ENCODE data around the gene SPECC1.
A peak's percentile ranks its signal among the peaks of the same experiment; 100 is the strongest.
"Not testable (repeated sequence)": the region's sequence is repeated elsewhere in the genome, so short reads cannot be mapped to it uniquely, and the experiment has no call there.

SPECC1 gene

DNA sequence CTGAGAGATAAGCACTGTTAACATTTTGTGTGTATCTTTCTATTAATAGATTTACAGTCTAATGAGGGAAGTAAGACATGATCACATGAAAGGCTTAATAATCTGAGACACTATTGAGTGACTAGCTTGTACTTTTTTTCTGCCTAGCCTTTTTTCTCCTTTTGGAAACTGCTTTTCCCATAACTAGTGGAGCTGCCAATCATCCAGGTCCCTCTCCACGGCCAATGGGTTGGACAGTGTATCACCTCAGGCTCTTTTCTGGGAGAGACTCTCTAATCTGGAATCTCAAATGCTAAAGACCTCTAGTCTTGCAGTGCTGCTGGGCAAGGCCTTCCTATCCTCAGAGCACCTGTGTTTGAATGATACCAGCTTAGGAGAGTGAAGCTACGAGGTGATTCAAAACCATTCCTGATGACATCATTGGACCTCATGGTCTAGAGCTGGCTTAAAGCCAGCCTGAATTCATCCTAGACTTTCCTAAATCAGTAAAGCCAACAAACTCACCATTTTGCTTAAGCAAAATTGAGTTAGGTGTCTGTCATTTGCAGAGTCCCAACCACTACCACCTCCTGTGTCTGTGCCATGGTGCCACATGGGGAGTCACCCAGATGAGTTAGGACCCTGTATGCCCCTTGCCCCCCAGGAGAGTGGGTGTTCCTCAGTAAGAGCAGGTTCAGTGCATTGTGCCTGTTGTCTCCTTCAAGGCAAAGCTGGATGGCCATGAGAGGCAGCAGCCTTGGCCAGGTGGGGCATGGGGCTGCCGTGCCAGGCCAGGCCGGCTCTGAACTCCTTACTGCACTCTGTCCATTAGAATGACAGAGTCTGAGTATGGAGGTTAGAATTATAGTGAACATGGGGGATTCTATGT, 62.9 kb downstream of the SPECC1 start:
- no peak for DNase-seq (ENCODE audit: low spot score)

DNA sequence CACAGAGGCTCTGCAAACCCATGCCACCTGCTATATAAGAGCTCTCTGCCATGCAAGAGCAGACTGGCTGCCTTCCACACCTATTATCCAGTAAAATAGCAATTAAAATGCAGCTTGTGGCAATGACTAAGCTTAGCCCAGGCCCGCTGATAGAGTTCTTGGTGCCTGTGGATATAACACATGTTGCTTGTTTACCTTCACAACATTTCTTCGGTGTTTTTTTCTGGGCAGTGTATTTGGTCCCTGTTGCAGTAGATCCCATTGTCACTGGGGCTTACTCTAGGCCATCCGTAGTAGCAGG, 63.5 kb downstream of the SPECC1 start:
- DNase-seq (ENCODE audit: low spot score) = no peak

DNA sequence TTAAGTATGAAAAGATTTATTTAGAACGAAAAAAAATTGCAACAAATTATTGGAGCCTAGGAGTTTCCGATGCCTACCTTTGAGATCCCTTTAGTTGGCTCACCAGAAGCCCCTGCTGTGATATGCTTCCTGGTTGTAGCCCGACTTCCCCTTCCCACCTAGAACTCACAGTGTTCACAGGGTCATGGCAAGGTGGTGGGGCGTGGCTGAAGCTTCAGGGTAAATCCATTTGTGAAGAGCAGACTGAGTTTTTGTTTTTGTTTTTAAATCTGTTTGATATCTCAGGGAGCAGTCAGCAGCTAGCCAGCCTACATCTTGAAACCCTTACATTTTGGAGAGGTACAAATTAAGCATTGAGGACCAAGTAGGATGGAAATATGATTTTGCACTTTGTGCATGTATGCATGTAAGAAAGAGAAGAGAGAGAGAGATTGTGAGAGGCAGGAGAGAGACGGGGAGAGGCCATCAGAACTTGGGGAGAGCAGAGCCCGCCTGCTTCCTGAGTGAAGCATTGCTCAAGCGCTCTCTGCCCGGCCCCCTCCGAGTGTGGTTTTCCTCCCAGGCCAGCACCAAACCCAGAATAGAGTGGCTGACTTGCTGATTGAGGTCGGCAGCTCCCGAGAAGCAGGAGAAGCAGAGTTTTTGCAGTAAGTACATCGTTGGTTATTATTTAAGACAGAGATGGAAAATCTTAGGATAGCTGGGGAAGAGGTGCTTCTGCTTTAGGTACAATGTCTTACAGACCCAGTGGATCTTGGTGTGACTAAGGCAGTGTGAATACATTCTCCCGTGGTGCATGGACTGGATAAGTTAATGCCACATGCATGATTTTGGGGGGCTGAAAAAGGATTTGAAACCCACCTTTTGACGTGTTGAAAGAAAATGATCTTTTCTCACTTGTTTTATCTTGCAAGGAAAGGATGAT, 64.2 kb downstream of the SPECC1 start:
- no peak for DNase-seq (ENCODE audit: low spot score)

DNA sequence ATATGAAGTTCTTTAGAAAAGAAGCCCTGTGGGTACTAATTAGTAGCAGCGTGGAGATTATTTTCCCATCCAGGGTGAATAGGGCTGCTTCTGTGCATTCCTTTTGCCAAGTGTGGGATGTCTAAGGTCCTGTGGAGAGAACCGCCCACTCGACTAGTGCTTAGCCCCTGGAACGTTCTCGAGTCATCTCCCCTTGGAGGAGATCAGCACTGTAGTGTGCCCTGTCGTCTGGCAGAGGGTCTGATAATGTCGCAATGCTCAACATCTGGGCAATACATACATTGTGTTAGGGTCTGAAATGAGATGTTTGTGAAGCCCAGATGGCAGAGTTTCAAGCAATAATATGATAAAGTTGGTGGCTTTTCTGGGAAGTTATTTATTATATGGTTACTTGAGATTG, 64.8 kb downstream of the SPECC1 start:
- no peak for DNase-seq (ENCODE audit: low spot score)

DNA sequence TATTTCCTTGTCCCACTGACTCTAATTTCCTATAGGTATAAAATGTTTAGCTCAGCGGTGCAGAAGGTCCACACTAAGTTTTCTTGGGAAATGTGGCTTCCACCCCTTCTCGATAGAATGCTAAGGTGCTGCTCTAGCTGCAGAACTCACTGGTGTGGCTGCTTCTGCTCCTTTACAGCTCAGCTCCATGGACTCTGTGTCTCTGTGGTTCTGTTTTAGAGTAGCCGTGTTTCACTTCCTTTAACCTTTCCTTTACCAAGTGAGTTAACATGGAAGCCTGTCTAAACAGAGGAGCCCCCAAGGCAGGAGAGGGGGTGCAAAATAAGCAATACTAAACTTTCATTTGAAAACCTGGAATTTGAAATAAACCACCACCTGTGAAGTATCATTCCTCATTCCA, 65.3 kb downstream of the SPECC1 start:
- DNase-seq (ENCODE audit: low spot score) = no peak

DNA sequence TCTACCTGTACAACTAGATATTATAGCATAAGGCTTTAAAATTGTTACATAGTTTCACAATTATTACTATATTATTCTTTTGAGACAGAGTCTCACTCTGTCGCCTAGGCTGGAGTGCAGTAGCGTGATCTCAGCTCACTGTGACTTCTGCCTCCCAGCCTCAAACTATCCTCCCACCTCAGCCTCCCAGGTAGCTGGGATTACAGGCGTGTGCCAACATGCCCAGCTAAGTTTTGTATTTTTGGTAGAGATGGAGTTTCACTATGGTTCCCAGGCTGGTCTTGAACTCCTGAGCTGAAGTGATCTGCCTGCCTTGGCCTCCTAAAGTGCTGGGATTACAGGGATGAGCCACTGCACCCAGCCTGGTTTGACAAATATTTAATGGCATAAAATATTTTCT, 67.0 kb downstream of the SPECC1 start:
- not testable (repeated sequence) for DNase-seq (ENCODE audit: low spot score)

DNA sequence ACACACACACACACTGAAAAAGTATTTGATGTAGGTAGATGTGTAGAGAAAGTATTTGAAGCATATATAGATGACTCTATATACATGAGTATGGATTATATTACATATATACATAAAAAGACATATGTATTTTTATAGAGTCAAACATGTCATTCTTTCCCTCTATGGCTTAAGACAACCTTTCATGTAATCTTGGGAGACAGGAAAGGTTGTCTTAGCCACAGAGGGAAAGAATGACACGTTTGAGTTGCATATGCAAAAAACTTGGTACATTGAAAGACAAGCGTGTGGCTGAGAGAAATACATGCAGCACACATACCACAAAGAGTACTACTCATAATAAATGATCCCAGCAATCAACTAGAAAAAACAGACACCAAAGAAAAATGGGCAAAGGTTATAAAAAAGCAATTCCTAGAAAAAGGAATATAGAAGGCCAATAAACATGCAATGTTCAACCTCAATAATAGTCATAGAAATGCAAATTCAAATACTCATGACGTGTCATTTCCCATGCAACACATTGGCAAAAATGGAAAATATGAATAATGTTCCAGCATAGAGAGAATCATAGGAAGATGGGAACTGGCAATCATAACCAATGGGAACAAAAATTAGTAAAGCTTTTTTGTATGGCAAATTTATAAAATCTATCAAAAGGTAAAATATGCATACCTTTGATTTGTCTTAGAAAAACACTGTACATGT, 69.0 kb downstream of the SPECC1 start:
- no peak for DNase-seq (ENCODE audit: low spot score)

DNA sequence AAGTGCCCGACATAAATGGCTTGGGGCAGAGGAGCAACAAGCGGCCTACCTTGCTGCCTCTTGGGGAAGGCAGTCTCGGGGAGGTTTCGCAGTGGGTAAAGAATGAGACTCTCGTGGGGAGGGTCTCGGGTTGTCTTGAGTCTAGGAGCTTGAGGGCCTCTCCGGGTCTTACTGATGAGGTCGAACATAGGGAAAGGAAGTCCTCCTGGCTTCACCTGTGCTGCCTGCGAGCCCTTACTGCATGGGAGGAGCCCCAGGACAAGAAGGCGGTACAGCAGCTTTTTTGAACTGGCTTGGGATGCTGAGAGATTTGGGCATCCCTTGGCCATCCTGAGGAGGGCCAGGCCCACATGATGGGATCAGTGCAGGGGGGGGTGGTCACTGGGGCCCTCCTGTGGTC, 71.4 kb downstream of the SPECC1 start:
- no peak for DNase-seq (ENCODE audit: low spot score)

DNA sequence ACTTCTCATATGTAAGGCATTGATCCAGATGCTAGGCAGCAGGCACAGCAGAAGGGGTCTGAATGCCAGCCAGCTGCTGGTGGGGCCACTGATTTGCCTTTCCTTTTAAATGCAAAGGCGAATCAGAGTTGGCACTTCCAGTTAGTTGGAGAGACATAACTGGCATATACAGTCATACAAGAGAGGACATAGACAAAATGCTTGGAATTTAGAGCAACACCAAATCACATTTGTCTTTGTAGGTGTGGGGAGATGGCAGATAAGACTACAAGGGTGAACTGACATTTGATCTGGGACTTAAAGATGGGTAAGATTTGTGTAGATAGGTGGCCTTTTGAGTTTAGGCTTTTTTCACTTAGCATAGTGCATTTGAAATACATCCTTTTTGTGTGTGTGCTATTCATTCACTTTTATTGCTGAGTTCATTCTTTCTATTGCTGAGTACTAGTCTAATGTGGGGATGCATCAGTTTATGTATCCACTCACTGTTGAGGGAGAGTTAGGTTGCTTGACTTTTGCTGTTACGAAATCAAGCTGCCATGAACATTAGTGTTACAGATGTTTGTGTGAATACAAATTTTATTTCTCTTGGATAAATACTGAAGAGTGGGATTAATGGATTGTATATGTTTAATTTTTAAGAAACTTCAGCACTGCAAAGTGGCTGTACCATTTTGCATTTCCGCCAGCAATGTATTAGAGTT, 74.1 kb downstream of the SPECC1 start:
- no peak for DNase-seq (ENCODE audit: low spot score)

DNA sequence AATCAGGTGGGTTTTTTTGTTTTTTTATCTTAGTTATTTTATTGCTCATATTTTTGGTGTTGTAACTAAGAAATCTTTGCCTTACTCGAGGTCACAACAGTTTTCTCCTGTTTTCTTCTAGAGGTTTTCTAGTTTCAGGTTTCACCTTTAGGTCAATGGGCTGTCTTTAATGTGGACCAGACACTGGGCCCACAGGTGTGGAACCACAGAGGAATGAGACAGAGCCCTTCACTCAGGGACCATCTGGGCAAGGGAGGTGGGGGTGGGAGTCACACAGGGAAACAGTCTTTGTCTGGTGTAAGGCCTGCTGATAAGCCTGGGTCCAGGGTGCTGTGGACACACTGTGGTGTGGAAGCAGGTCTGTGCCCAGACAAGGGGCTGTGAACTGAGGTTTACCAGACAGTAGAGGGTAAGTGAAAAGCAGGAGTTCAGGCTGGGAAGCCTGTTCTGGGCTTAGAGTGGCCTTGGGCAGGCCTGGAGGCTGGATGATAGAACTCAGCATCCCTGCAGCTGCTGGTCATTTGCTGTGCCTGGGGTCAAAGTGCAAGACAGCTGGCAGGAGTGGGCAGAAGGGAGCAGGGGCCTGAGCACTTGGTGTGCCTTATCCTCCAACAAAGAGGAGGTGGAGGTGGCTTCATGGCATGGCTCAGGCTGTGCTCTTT, 75.6 kb downstream of the SPECC1 start:
- DNase-seq (ENCODE audit: low spot score) = no peak

DNA sequence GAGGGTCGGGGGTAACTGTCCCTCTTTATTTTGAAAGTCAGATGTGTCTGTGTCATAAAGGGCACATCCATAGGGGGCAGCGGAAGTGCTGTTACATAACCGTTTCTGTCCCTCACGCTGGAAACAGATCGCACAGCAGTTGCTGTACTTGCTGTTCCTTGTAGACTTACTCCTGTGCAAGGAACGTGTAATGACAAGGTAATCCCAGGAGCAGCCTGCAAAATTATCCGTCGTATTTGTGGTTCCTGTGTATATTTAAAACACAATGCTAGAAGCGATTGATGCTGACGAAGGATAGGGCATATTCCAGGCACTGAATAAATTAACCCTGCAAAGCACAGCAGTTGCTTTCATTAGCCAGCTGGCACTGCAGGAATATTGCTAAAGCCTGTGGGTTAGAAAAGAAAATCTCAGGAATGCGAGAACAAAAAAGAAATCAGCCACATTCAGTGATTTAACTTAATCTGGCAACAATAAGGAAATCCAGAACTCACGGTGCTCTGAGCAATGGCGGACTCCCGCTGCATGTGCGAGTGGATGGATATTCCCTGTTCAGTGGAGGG, 76.2 kb downstream of the SPECC1 start:
- no peak for DNase-seq (ENCODE audit: low spot score)

DNA sequence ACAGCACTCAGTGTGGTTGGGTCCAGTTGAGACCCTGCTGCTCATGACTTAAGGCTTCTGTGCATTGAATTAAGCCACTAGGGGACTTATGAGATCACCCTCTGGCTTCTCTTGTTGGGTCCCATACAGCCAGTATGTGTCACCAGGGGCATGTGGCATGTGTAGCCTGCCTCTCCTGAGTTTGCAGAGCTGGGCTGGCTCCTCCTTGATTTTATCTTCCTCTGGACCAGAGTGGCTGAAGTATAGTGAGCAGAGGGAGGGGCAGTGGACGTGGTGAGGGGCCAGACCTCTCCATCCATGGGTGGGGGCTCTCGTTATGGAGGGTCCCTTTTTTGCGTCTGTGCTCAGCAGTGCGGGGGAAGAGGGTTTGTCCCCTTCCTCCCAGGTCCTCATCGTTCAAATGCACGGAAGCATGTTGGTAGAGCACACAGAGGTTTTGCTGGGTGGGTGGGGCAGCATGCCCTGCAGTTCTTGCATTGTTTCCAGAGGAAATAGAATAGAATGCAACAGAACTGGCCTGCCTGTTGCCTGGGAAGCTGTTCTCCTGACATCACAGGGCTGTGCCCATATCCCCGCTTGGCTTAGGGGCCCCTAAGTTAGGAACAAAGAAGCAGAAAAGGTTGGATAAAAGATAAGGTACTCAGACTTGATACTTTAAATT, 77.4 kb downstream of the SPECC1 start:
- no peak for DNase-seq (ENCODE audit: low spot score)

DNA sequence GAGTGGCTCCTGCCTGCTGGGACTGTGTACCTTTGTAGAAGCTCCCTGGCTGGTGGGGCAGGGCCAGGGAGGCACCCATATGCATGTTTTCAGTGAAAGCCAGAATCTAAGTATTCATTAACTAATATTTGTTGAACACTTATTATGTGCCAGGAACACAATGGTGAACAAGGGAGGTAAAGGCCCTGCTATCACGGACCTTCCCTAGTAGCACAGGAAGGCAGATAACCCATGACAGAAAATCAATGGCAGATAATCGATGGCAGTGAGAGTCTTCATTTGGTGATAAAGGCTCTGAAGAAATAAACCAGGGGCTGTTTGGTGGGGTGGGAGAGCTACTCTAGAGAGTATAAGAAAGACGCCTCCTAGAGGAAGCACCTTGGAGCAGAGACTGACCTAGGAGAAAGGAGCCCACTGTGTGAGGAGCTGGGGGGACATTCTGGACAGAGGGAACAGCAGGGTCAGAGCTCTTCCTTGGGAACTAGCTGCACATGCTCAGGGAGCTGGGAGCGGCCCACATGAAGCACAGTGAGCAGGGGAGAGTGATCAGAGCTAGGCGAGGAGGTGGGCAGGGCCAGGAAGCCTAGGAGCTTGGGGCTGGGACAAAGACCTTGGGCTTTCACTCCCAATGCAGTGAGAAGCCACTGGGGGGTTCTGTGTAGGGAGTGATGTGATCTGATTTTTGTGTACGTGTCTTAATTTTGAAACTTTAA, 78.5 kb downstream of the SPECC1 start:
- no peak for DNase-seq (ENCODE audit: low spot score)

DNA sequence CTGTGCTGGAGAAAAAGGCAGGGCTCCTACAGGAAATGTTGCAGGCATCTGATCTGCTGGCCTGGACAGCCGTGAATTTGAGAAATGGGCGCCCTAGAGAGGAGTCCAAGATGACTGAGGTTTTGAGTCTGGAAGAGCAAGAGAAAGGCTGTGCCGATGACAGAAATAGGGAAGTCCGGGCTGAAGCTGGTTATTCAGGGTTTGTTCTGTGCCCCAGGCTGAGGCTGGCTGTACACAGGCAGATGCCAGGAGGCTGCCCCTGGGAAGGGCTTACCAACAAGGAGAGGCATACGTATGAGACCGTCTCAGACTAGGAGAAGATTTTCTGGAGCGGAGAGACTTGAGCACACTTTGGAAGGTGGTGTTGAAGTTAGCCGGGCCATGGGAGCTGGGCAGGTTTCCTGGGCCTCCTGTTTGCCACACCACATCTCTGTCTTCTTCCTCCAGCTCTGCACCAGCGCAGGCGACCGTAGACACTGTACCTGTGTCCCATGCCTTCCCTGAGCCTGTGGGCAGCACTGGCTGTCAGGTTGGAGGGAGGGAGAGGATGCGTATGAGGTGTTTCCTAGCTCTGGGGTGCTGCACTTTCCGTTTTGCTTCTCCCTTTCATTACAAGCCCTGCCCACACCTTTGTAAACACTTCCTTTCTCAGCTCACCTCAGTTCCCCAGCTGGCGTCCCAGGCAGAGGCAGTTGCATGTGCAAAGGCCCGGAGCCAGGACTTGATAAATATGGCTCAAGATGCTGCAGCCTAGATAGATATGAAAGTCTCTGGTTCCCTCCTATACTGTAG, 80.8 kb downstream of the SPECC1 start:
- DNase-seq (ENCODE audit: low spot score) = no peak

DNA sequence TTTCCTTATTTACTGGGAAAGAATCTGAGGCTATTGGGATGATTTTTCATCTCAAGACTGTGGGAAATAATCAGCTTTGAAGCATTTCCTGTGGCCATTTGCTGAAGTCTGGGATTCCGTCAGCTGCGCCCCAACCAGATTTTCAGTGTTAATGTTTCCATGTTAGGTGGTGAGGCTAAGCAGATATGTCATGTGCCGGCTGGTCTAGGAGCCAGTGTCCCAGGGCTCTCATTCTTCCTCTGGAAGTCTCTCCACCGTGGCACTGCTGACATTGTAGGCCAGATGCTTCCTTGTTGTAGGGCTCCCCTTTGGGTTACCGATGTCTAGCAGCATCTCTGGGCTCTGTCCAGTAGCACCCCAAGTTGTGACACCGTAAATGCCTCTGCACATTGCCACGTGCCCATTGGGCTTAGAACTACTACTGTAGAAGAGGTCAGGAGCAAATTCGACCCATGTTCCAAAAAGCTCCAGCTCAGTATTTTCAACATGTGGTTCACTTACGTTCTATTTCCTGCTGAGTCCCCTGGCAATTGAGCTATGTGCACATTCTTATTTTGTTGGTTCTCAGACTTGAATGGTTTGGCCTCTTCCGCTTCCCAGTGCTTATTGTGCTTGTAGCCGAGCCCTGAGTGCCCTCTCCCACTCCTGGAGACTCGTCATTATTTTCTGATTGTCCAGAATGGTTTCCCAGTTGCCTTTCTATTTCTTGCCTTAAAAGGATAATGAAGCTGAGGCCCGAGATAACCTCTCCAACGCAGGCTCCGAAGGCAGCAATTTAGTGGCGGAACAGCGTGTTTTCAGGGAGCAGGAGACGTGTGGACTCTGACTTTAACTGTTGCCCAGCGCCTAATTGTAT, 82.2 kb downstream of the SPECC1 start:
- peak; percentile 65 for DNase-seq (ENCODE audit: low spot score)

DNA sequence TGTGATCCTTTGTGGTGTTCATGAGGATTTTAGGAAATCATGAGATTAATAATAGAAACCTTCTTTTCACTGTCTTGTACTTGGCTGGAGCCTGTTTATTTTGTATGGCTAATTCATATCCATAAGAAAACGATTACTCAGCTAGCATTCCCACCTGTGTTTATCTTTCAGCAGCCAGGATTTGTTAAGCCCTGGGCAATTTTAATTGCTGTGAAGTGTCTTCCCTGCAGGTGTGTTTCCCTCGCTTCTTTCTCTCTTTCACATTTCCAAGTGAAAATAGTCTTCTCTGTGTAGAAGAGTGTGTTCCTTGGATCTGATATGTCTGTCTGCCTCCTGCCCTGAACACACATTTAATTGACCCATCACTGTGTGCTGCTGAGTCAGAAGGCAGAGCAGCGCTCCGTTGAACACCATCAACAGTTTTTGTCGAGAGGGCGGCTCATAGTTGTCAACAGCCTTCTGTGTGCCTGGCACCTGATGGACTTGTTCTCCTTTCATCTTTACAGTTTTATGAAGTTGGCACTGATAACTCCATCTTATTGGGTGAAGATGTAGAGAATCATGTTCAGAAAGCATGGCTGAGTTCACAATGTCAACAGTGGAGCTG, 83.2 kb downstream of the SPECC1 start:
- no peak for DNase-seq (ENCODE audit: low spot score)

DNA sequence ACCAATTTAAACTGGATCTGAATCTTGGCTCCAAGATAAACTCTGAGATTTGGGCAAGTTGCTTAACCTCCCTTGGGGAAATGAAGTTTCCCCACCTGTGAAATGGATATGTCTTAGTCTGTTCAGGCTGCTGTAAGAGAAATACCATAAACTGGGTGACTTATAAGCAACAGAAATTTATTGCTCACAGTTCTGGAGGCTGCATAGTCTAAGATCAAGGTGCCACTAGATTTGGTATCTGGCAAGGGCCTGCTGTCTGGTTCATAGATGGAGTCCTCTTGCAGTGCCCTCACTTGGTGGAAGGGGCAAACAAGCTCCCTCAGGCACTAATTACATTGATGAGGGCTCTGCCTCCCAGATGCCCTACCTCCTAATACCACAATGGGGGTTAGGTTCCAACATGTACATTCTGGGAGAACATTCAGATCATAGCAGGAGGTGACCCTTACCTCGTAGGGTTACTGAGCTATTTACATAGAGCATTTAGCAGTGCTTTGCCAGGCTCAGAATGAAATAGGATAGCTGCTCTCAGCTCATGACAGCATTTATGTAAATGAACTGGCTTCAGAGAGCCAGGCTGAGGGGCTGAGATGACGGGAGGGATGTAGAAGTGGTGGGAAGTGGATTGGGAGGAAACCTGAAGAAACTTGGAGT, 83.9 kb downstream of the SPECC1 start:
- DNase-seq (ENCODE audit: low spot score) = no peak

Data from hepatic stellate cell (primary cell).